Measurements from ENCODE around the gene TRIM52. TPM values are rescaled to one million over a fixed set of nuclear protein-coding genes. Genes with fewer than 3 reads are reported as not detected.

The TRIM52 gene
- total and polyA plus RNA-seq, 8 donors = 5.6 to 18.1 (median 8.7) TPM

- Histone ChIP-seq H3K36me3 (peaks cover 6 to 50% (median 49%) of the 10 kb centered on the region in 3 donors), H3K9me3 (no peaks in the 10 kb centered on the region), H3K27ac (no peak overlapping the region), H3K4me3 (peak overlapping the region in 3 of 4 donors; percentile 72 to 87 (median 83)), H3K27me3 (no peaks in the 10 kb centered on the region), H3K4me1 (peaks cover 16 to 28% (median 28%) of the 10 kb centered on the region in 3 donors)
- no peak for FAIRE-seq
- intact Hi-C loops (cut with DNase I) = no loop called here
- TF ChIP-seq CTCF (IDR thresholded peaks at IDR 0.05) = no peak
- no peak for ATAC-seq
- 25 to 28% methylated on average over 6 of the region's 6 CpGs for WGBS, 2 donors
- no peak for DNase-seq
Observed at GRCh38 chr5:181242031-181242451, 18.9 kb downstream of the TRIM52 start.

GRCh38 chr5:181241393-181241975 lies 19.5 kb downstream of the TRIM52 start:
- H3K9me3 ChIP-seq = no peaks in the 10 kb centered on the region
- 35 to 36% methylated on average over 5 to 6 of the region's 6 CpGs for WGBS, 2 donors
- no peaks in the 10 kb centered on the region for H3K27me3 ChIP-seq
- no peak overlapping the region for H3K27ac ChIP-seq
- TF ChIP-seq CTCF (IDR thresholded peaks at IDR 0.05) = no peak
- peaks cover 6 to 55% (median 54%) of the 10 kb centered on the region in 3 donors for H3K36me3 ChIP-seq
- ATAC-seq (no peak), FAIRE-seq (no peak), DNase-seq (no peak)
- H3K4me1 ChIP-seq = peaks cover 16 to 28% (median 28%) of the 10 kb centered on the region in 3 donors
- intact Hi-C loops (cut with DNase I) = no loop called here
- H3K4me3 ChIP-seq = peak overlapping the region in 1 of 4 donors; percentile 83

GRCh38 chr5:181239062-181239663 lies 21.8 kb downstream of the TRIM52 start:
- 89 to 94% methylated on average over 9 of the region's 9 CpGs for WGBS, 2 donors
- Histone ChIP-seq H3K4me3 (no peak overlapping the region), H3K9me3 (no peaks in the 10 kb centered on the region), H3K4me1 (peaks cover 11 to 14% (median 13%) of the 10 kb centered on the region in 3 donors), H3K27ac (no peak overlapping the region), H3K36me3 (peaks cover 6 to 73% (median 61%) of the 10 kb centered on the region in 3 donors), H3K27me3 (no peaks in the 10 kb centered on the region)
- DNase-seq = no peak
- intact Hi-C loops (cut with DNase I) = no loop called here
- no peak for TF ChIP-seq CTCF (IDR thresholded peaks at IDR 0.05)
- no peak for FAIRE-seq
- ATAC-seq = no peak

DNA sequence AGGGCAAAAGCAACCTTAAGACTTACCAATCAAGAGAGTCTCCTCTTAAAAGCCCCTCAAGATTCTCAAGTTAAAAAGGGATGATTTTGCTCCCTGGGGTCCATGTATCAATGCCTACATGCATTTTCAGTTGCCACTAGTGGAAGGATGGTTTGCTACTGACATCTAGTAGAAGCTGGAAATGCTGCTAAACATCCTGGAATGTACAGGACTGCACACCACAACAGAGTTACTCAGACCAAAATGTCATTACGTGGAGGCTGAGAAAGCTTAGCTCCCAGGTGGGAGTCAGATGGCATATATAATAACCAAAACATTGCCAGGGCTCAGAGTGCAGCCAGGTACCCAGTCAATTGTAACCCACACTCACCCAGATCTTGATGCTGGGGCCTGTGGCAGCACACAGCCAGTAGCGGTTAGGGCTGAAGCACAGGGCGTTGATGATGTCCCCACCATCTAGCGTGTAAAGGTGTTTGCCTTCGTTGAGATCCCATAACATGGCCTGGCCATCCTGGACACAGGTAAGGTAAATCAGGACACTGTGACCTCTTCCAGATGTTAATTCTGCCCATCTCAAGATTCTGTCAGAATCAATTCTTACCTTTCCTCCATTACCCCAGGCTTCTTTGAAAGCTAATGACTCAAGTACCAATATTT lies 23.1 kb downstream of the TRIM52 start:
- H3K36me3 ChIP-seq = peaks cover 6 to 74% (median 61%) of the 10 kb centered on the region in 3 donors
- no peak overlapping the region for H3K27ac ChIP-seq
- DNase-seq = no peak
- no peak for FAIRE-seq
- no peak for ATAC-seq
- H3K4me1 ChIP-seq = peaks cover 11 to 14% (median 13%) of the 10 kb centered on the region in 3 donors
- intact Hi-C loops (cut with DNase I) = no loop called here
- WGBS, 2 donors = 89 to 98% methylated on average over 5 of the region's 5 CpGs
- no peaks in the 10 kb centered on the region for H3K27me3 ChIP-seq
- H3K9me3 ChIP-seq = no peaks in the 10 kb centered on the region
- TF ChIP-seq CTCF (IDR thresholded peaks at IDR 0.05) = no peak
- no peak overlapping the region for H3K4me3 ChIP-seq

All from pancreas (tissue), 10 donors.